ENCODE results near the gene SLC36A2.

DNA sequence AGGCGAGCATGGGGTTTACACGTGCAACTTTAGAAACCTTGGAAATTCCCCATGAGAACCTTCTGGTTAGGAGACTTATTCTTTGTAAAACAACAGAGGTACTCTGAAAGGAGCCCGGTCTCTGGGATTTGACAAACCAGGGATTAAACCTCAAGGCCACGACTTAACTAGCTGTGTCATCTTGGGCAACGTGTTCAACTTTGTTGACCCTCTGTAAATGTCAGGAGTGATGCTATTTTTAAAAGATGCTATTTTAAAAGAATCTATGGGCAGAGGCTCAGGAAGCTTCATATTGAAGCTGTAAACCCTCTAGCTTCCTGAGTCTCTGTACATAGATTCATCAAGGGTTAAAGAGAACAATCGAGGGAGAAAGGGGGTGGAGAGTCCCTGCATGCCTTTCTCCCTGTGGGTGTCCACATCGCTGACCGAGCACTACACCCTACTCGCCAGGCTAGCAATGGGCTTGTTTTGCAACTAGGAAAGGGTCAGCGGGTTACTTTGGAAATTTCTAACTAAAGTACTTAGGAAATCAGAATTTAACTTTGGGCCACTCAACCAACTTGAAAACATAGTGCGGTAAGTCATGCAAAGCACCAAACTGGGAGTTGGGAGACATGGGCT lies 2.1 kb downstream of the SLC36A2 start:
- no peak for TF ChIP-seq POLR2A (IDR thresholded peaks at IDR 0.05; ENCODE audit: low read depth, low read length)
- no peak for TF ChIP-seq TAF1 (IDR thresholded peaks at IDR 0.05; ENCODE audit: low read depth, low read length)
- no peak for TF ChIP-seq POLR2AphosphoS5 (IDR thresholded peaks at IDR 0.05; ENCODE audit: low read depth, low read length)
- no peak for TF ChIP-seq SPI1 (IDR thresholded peaks at IDR 0.05; ENCODE audit: low read depth, low read length)
- no peak for TF ChIP-seq POU2F2 (IDR thresholded peaks at IDR 0.05; ENCODE audit: low read depth, low read length)
